Small intestine (tissue), 7 donors: Measurements from ENCODE around the gene LMX1B. TPM values are rescaled to one million over a fixed set of nuclear protein-coding genes. Genes with fewer than 3 reads are reported as not detected.

Source experiments
- DNase-seq, 2 donors: peaks; one replicate each; pipeline versions ENCODE4 v3.0.0 to v3.0.0-alpha.2; 2013
- FAIRE-seq: peaks from 2 replicates; lab custom pipeline; 2012; peaks lifted over from hg19 to GRCh38; lab: Jason Lieb, UNC
- H3K27ac ChIP-seq, 3 donors: one replicate each; pipeline ENCODE4 v1.5.1; 2013; ENCODE audit warnings: low read length in 2 of 3, mild to moderate bottlenecking in 2 of 3, control low read depth in 1 of 3, inconsistent platforms in 1 of 3, low read depth in 1 of 3, moderate library complexity in 1 of 3
- H3K27me3 ChIP-seq, 3 donors: one replicate each; pipeline ENCODE4 v1.6.1; 2013; ENCODE audit warnings: low read length in 3 of 3, inconsistent platforms in 1 of 3; ENCODE audit not compliant: control insufficient read depth in 3 of 3, insufficient read depth in 3 of 3
- H3K36me3 ChIP-seq, 3 donors: one replicate each; pipeline ENCODE4 v1.6.1; 2013; ENCODE audit warnings: low read length in 3 of 3, inconsistent platforms in 1 of 3, low read depth in 1 of 3, mild to moderate bottlenecking in 1 of 3, moderate library complexity in 1 of 3; ENCODE audit not compliant: control insufficient read depth in 3 of 3, insufficient read depth in 2 of 3
- H3K4me1 ChIP-seq, 3 donors: one replicate each; pipeline ENCODE4 v1.6.1; 2013; ENCODE audit warnings: low read length in 2 of 3, inconsistent platforms in 1 of 3, low read depth in 1 of 3, mild to moderate bottlenecking in 1 of 3, moderate library complexity in 1 of 3; ENCODE audit not compliant: control insufficient read depth in 3 of 3, insufficient read depth in 2 of 3
- H3K4me3 ChIP-seq, 3 donors: one replicate each; pipeline ENCODE4 v1.5.1; 2013; ENCODE audit warnings: low read length in 3 of 3, control low read depth in 1 of 3, inconsistent platforms in 1 of 3, low read depth in 1 of 3, mild to moderate bottlenecking in 1 of 3, moderate library complexity in 1 of 3
- H3K9me3 ChIP-seq, 2 donors: one replicate each; pipeline ENCODE4 v1.6.1; 2013; ENCODE audit warnings: low read depth in 1 of 2, low read length in 1 of 2; ENCODE audit not compliant: control insufficient read depth in 2 of 2, insufficient read depth in 1 of 2
- WGBS, 3 donors: extraction: QIAGEN DNeasy Blood & Tissue Kit; methylation state at CpG; one replicate each; pipeline ENCODE4 v1.1.7; 2013; 5-methylcytosine and 5-hydroxymethylcytosine counted together
- polyA plus RNA-seq, 4 donors: library from polyadenylated mRNA; stranded (reverse) in 3 of 4; unstranded in 1 of 4; fragments of 200-250 nt in 3 of 4; fragments of 120-200 nt in 1 of 4; gene quantifications; one replicate each; pipeline versions ENCODE4 v1.2.1 to v1.2.3, GENCODE V29; 2013
- donor health status: healthy with polysubstance abuse.
- donor health status: control.
- donor health status: control.
- donor health status: Bipolar disorder and iron deficiency.
- donor health status: healthy.

The LMX1B gene
- polyA plus RNA-seq, 4 donors = 0.13 to 0.75 TPM; not detected in 2

- H3K9me3 ChIP-seq = no peaks in the 10 kb centered on the region
- H3K27me3 ChIP-seq = peaks cover 7 to 92% (median 57%) of the 10 kb centered on the region in 3 donors
- no peaks in the 10 kb centered on the region for H3K36me3 ChIP-seq
- 16 to 27% (median 20%) methylated on average over 20 of the region's 20 CpGs for WGBS, 3 donors
- DNase-seq = no peak
- peaks cover 0 to 7% (median 0%) of the 10 kb centered on the region in 3 donors for H3K4me1 ChIP-seq
- no peak overlapping the region for H3K27ac ChIP-seq
- no peak overlapping the region for H3K4me3 ChIP-seq
- FAIRE-seq = no peak
Observed at GRCh38 chr9:126630458-126631237, 16.9 kb downstream of the LMX1B start.

GRCh38 chr9:126631254-126631653 lies 17.5 kb downstream of the LMX1B start:
- Histone ChIP-seq H3K9me3 (no peaks in the 10 kb centered on the region), H3K4me3 (no peak overlapping the region), H3K27ac (no peak overlapping the region), H3K36me3 (no peaks in the 10 kb centered on the region), H3K4me1 (peaks cover 0 to 2% (median 0%) of the 10 kb centered on the region in 3 donors), H3K27me3 (peaks cover 7 to 92% (median 51%) of the 10 kb centered on the region in 3 donors)
- 18 to 35% (median 31%) methylated on average over 6 of the region's 6 CpGs for WGBS, 3 donors
- FAIRE-seq (no peak), DNase-seq (no peak)

- WGBS, 3 donors = 46 to 63% (median 53%) methylated on average over 17 of the region's 17 CpGs
- no peak overlapping the region for H3K27ac ChIP-seq
- no peak for DNase-seq
- no peak for FAIRE-seq
- no peaks in the 10 kb centered on the region for H3K36me3 ChIP-seq
- H3K27me3 ChIP-seq = peaks cover 6 to 91% (median 38%) of the 10 kb centered on the region in 3 donors
- no peaks in the 10 kb centered on the region for H3K9me3 ChIP-seq
- H3K4me3 ChIP-seq = no peak overlapping the region
- H3K4me1 ChIP-seq = no peaks in the 10 kb centered on the region
Observed at GRCh38 chr9:126633881-126634558, 20.3 kb downstream of the LMX1B start.

- WGBS, 3 donors = 77 to 82% (median 81%) methylated on average over 8 of the region's 8 CpGs
- Histone ChIP-seq H3K27me3 (peaks cover 6 to 93% (median 37%) of the 10 kb centered on the region in 3 donors), H3K36me3 (no peaks in the 10 kb centered on the region)
Observed at GRCh38 chr9:126635061-126635460, 21.3 kb downstream of the LMX1B start.

GRCh38 chr9:126635661-126636439 lies 22.1 kb downstream of the LMX1B start:
- Histone ChIP-seq H3K36me3 (no peaks in the 10 kb centered on the region), H3K27ac (no peak overlapping the region), H3K27me3 (peaks cover 6 to 93% (median 34%) of the 10 kb centered on the region in 3 donors), H3K4me3 (no peak overlapping the region), H3K9me3 (no peaks in the 10 kb centered on the region), H3K4me1 (no peaks in the 10 kb centered on the region)
- WGBS, 3 donors = 35 to 64% (median 37%) methylated on average over 3 of the region's 3 CpGs
- DNase-seq (no peak), FAIRE-seq (no peak)

More at GRCh38 chr9:126635061-126635460, 21.3 kb downstream of the LMX1B start:
- no peak for FAIRE-seq
- Histone ChIP-seq H3K27ac (no peak overlapping the region), H3K9me3 (no peaks in the 10 kb centered on the region), H3K4me1 (no peaks in the 10 kb centered on the region), H3K4me3 (no peak overlapping the region)
- no peak for DNase-seq

- FAIRE-seq = no peak
- H3K9me3 ChIP-seq = no peaks in the 10 kb centered on the region
- H3K4me3 ChIP-seq = no peak overlapping the region
- no peak for DNase-seq
- 27 to 54% (median 29%) methylated on average over 17 of the region's 17 CpGs for WGBS, 3 donors
- peaks cover 6 to 93% (median 35%) of the 10 kb centered on the region in 3 donors for H3K27me3 ChIP-seq
- no peaks in the 10 kb centered on the region for H3K36me3 ChIP-seq
- no peak overlapping the region for H3K27ac ChIP-seq
- no peaks in the 10 kb centered on the region for H3K4me1 ChIP-seq
Observed at GRCh38 chr9:126636983-126637798, 23.5 kb downstream of the LMX1B start.

- no peaks in the 10 kb centered on the region for H3K4me1 ChIP-seq
- FAIRE-seq (no peak), DNase-seq (no peak)
- no peak overlapping the region for H3K27ac ChIP-seq
- peaks cover 3 to 94% (median 33%) of the 10 kb centered on the region in 3 donors for H3K27me3 ChIP-seq
- H3K36me3 ChIP-seq = no peaks in the 10 kb centered on the region
- no peak overlapping the region for H3K4me3 ChIP-seq
- 3 to 4% (median 3%) methylated on average over 30 of the region's 30 CpGs for WGBS, 3 donors
- no peaks in the 10 kb centered on the region for H3K9me3 ChIP-seq
Observed at GRCh38 chr9:126638571-126639132, 24.9 kb downstream of the LMX1B start.
